GM12864 (cell line): ENCODE data around the gene ASS1.

Experiments used
- DNase-seq: peaks from one replicate; pipeline ENCODE4 v3.0.0-alpha.2; 2011; ENCODE audit warnings: low read depth
- H3K4me3 ChIP-seq: 2 replicates; pipeline ENCODE4 v1.5.1; 2011; ENCODE audit warnings: mild to moderate bottlenecking, low read depth, low read length, control low read depth
- TF ChIP-seq, protein P1 (sequence below): IDR thresholded peaks from 2 replicates; pipeline ENCODE4 v1.5.1; 2011; ENCODE audit warnings: low read depth, mild to moderate bottlenecking, moderate library complexity, low read length, control low read depth, inconsistent platforms; ENCODE audit errors: missing control alignments

ASS1 gene

DNA sequence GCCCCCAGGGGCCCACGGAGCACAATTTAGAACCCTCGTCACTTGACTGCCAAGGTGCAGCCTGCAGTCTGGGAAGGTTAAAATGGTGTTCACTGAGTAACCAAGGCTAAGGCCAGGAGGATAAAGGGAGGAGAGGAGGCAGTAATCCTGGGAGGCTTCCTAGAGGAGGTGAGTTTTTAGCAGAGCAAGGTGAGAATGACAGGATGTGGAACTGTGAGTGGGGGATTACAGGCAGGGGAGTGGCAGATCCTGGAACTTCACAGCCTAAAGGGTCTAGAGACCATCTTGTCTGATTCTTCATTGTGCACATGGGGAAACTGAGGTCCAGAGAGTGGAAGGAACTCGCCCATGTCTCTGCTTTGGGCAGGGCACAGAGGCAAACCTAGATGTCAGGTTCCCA, 42.5 kb upstream of the ASS1 start:
- TF ChIP-seq, protein P1, sequence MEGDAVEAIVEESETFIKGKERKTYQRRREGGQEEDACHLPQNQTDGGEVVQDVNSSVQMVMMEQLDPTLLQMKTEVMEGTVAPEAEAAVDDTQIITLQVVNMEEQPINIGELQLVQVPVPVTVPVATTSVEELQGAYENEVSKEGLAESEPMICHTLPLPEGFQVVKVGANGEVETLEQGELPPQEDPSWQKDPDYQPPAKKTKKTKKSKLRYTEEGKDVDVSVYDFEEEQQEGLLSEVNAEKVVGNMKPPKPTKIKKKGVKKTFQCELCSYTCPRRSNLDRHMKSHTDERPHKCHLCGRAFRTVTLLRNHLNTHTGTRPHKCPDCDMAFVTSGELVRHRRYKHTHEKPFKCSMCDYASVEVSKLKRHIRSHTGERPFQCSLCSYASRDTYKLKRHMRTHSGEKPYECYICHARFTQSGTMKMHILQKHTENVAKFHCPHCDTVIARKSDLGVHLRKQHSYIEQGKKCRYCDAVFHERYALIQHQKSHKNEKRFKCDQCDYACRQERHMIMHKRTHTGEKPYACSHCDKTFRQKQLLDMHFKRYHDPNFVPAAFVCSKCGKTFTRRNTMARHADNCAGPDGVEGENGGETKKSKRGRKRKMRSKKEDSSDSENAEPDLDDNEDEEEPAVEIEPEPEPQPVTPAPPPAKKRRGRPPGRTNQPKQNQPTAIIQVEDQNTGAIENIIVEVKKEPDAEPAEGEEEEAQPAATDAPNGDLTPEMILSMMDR, result no peak
- DNase-seq, result no peak
- no peak overlapping the region for H3K4me3 ChIP-seq

DNA sequence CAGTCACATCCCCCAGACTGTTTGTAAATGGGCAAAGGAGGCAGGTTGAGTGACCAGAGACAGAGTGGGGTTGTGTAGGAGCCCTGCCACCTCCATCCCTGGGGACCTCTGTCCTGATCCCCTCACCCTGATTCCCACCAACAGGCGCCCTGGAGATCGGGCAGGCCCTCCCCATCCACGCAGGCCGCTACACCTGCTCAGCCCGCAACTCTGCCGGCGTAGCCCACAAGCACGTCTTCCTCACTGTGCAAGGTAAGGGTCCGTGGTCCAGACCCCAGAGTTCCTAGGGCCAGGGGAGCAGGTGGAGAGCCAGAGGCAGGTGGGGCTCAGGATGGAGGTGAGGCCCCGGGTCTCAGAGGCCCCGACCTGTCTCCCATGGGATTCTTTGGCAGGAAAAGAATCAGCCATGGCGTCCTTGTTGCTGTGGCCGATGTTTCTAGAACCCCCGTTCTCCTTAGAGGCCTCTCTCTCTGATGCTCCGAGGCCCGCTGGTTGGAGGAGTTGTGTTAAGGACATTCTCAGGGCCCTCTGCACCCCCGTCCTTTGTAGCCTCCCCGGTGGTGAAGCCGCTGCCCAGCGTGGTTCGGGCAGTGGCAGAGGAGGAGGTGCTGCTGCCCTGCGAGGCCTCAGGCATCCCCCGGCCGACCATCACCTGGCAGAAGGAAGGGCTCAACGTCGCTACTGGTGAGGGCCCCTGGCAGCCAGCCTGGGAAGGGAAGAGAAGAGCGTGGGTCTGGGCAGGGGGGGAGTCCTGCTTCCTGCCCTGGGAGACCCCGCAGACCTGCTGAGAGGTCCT, 41.9 kb upstream of the ASS1 start:
- TF ChIP-seq, protein P1, result no peak
- DNase-seq, result no peak
- H3K4me3 ChIP-seq, result no peak overlapping the region

DNA sequence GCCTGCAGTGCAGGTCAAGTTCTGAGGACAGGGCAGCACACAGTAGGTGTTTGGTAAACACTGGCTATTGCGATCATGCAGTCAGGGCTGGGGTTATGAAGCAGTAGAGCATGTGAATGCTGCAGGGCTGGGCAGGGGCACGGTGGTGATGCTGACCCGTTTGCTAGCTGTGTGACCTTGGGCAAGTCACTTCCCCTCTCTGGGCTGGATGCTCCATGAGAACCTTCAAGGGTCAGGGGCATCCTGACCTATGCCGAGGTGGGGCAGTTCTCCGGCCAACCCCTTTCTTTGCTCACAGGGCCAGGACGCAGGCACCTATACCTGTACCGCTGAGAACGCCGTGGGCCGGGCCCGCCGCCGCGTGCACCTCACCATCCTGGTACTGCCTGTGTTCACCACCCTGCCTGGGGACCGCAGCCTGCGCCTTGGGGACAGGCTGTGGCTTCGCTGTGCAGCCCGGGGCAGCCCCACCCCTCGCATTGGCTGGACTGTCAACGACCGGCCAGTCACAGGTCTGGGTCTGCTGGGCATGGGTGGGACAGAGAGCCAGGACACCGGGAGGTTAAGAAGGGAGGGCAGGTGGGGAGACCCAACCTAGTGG, 39.0 kb upstream of the ASS1 start:
- H3K4me3 ChIP-seq, result no peak overlapping the region
- TF ChIP-seq, protein P1, result no peak
- DNase-seq, result no peak

DNA sequence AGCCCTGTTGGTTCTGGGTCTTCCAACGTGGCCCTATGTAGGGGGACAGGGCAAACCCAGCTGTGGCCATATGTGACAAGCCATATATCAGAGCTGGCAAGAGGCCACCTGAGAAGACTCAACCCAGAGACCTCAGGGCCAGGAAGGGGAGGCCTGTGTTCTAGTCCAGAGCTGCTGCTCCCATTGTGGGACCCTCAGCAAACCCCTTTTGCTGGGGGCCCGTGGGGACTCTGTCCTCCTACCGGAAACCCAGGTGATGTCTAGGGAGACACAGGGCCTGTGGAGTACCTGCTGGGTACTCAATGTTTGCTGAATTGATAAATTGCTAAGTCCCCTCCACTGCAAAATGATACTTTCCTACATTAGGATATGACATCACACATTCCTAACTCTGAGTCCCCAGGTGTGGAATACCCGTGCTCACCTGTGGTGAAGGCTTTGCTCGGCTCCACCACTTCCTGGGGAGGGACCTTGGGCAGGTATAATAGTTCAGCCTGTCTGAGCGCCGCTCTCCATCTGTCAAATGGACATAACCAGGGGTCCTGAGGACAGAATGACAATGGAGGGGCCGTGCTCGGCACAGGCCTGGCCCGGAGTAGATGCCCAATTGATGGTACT, 38.4 kb upstream of the ASS1 start:
- DNase-seq, result no peak
- TF ChIP-seq, protein P1, result no peak
- no peak overlapping the region for H3K4me3 ChIP-seq

DNA sequence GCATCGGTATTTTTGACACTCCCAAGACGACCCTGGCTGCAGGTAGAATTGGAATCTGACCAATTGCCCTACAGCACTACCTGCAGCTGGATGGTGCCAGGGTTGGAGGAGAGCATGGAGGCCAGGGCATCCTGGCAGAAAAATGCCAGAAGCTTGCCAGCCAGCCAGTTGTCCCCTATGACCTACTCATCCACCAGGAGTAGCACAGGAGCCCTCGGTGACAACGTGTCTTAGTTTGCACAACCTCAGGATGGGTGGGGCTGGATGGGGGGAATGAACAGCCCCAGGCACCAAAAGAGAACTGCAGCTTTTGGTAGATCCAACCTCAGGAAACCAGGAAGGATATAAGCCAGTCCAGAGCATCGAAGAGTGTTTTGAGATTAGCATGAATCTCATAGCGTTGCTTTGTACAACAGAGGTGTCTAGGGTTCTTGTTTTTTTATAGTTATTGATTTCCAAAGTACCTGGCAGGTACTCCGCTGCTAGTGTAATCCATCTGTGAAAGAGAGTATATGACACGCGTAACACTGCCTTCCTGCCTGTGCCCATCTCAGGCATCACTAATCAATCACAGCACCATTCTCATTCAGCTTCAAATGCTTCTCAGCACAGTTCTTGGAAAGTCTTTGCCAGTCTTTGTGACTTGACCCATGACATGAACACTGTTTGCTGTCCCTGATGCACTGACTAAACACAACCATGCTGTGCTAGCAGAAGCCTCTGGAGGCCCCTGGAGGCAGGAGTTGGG, 36.7 kb upstream of the ASS1 start:
- DNase-seq, result no peak
- H3K4me3 ChIP-seq, result no peak overlapping the region
- TF ChIP-seq, protein P1, result no peak

DNA sequence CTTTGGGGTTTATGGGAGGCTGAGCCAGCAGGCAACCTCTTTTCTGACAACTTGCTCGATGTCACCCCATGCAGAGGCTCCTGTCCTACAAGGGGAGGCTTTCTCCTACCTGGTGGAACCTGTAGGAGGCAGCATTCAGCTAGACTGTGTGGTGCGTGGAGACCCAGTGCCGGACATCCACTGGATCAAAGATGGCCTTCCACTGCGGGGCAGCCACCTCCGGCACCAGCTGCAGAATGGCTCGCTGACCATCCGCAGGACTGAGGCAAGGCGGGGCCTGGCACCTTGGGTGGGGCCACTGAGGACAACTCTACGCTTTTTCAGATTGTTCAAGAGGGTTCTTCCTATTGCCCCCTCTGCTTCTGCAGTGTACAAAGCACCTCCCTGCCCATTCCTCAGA, 36.1 kb upstream of the ASS1 start:
- no peak for DNase-seq
- TF ChIP-seq, protein P1, result no peak
- H3K4me3 ChIP-seq, result no peak overlapping the region
